Stimulated activated CD4-positive, alpha-beta T cell treated with anti-CD3 and anti-CD28 coated beads, Interleukin-12 subunit alpha, Interleukin-12 subunit beta, amount 100 ng/mL, for 4 hours (primary cell): ENCODE results near the gene C10orf105.

Experiments
- DNase-seq: peaks from one replicate; pipeline ENCODE4 v3.0.0-alpha.2; 2020

C10orf105 gene

GRCh38 chr10:71671994-71672946 is 47.3 kb downstream of the C10orf105 start:
- no peak for DNase-seq

DNA sequence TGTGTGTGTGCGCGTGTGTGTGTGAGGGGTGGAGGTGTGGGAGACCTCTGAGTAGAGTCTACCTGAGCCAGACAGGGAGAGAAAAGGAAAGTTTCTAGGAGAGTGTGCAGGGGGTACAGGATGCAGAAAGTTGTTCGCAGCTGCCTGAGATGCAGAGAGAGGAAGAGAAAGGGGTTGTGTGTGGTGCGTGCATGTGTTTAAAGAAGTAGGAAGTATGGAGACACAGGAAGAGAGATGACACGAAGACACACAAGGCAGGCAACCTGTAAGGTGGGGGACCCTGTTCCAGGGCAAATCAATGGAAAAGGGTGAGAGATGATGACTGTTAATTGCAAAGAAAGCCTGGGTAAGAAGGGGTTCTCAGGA is 52.2 kb downstream of the C10orf105 start:
- DNase-seq: no peak

GRCh38 chr10:71666639-71667386 is 52.8 kb downstream of the C10orf105 start:
- no peak for DNase-seq

- no peak for DNase-seq
Measured at GRCh38 chr10:71665456-71665855, 54.1 kb downstream of the C10orf105 start.

DNA sequence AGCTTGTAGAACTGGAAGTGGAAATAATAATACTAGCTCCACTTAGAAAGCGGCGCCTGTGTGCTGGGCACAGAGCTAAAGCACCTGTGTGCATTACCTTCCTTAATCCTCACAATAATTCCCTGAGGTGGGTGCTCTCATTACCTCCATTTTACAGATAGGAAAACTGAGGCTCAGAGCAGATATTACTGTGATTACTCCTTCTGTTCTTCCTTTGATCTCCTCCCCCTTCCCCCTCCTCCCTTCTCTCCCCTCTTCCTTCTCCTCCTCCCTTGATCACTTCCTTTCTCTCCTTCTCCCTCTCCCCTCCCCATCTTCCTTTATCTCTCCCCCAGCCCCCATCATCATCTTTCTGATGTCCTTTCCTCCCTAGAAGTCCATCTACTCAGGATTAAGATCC is 55.0 kb downstream of the C10orf105 start:
- DNase-seq: no peak

DNA sequence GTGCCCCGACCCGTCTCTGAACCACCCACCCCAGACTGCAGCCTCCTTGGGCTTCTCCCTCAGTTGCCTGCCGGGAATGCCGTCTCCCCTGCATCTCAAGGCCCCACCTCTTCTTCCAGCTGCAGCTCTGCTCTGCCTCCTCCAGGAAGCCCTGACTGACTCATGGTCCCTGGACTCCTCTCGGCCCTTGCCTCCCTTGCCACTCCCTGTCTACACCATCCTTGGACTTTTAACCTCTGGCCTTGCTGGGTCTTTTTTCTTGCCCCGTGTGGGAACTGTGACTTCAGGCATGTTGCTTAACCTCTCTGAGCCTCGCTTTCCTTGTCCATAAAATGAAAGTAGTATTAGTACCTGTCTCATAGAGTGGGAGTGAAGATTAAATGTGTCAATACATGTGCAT is 56.3 kb downstream of the C10orf105 start:
- DNase-seq: no peak

GRCh38 chr10:71661779-71662336 is 57.7 kb downstream of the C10orf105 start:
- no peak for DNase-seq
